ENCODE results near the gene PARVB. TPM values are rescaled to one million over a fixed set of nuclear protein-coding genes. Genes with fewer than 3 reads are reported as not detected.
"Not testable (repeated sequence)": the region's sequence is repeated elsewhere in the genome, so short reads cannot be mapped to it uniquely, and the experiment has no call there.

The PARVB gene
- total RNA-seq, 1 donor from 2014 or later: 94.6 TPM

GRCh38 chr22:44103735-44104480 is 79.8 kb downstream of the PARVB start:
- Histone ChIP-seq H3K27me3 (ENCODE audit: control insufficient read depth, insufficient read depth, low read length) (no peaks in the 10 kb centered on the region), H3K4me3 (ENCODE audit: low read depth, low read length) (no peak overlapping the region), H3K36me3 (ENCODE audit: control insufficient read depth, insufficient read depth, low read length) (no peaks in the 10 kb centered on the region)
- DNase-seq (ENCODE audit: low read depth): no peak
- TF ChIP-seq CTCF (IDR thresholded peaks at IDR 0.05; ENCODE audit: insufficient read depth, low read length, poor library complexity, severe bottlenecking): no peak

DNA sequence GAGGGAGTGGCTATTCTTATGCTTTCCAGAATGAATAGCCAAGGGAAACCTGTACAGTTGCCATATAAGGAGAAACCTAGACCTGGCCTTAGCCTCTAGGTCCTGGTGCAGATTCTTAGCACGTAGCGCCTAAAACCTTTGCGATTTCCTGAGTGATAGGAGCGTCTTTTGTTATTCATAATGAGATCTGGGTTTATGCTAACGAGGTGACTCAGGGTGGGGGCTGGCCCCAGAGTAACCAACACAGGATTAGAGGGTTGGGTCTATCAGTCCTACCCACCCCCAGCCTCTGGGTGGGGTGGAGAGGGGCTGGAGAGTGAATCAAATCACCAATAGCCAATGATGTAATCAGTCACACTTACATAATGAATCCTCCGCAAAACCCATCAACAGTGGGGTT is 83.2 kb downstream of the PARVB start:
- no peak for TF ChIP-seq CTCF (IDR thresholded peaks at IDR 0.05; ENCODE audit: insufficient read depth, low read length, poor library complexity, severe bottlenecking)
- no peak for DNase-seq (ENCODE audit: low read depth)
- H3K27me3 ChIP-seq (ENCODE audit: control insufficient read depth, insufficient read depth, low read length): no peaks in the 10 kb centered on the region

GRCh38 chr22:44108076-44108475 is 84.0 kb downstream of the PARVB start:
- no peak for DNase-seq (ENCODE audit: low read depth)
- H3K36me3 ChIP-seq (ENCODE audit: control insufficient read depth, insufficient read depth, low read length): no peaks in the 10 kb centered on the region
- no peaks in the 10 kb centered on the region for H3K27me3 ChIP-seq (ENCODE audit: control insufficient read depth, insufficient read depth, low read length)
- H3K4me3 ChIP-seq (ENCODE audit: low read depth, low read length): no peak overlapping the region
- TF ChIP-seq CTCF (IDR thresholded peaks at IDR 0.05; ENCODE audit: insufficient read depth, low read length, poor library complexity, severe bottlenecking): no peak

More for the DNA sequence above, 83.2 kb downstream of the PARVB start:
- Histone ChIP-seq H3K4me3 (ENCODE audit: low read depth, low read length) (no peak overlapping the region), H3K36me3 (ENCODE audit: control insufficient read depth, insufficient read depth, low read length) (no peaks in the 10 kb centered on the region)

GRCh38 chr22:44108806-44109385 is 84.8 kb downstream of the PARVB start:
- DNase-seq (ENCODE audit: low read depth): no peak
- Histone ChIP-seq H3K36me3 (ENCODE audit: control insufficient read depth, insufficient read depth, low read length) (no peaks in the 10 kb centered on the region), H3K4me3 (ENCODE audit: low read depth, low read length) (no peak overlapping the region), H3K27me3 (ENCODE audit: control insufficient read depth, insufficient read depth, low read length) (no peaks in the 10 kb centered on the region)
- TF ChIP-seq CTCF (IDR thresholded peaks at IDR 0.05; ENCODE audit: insufficient read depth, low read length, poor library complexity, severe bottlenecking): no peak

DNA sequence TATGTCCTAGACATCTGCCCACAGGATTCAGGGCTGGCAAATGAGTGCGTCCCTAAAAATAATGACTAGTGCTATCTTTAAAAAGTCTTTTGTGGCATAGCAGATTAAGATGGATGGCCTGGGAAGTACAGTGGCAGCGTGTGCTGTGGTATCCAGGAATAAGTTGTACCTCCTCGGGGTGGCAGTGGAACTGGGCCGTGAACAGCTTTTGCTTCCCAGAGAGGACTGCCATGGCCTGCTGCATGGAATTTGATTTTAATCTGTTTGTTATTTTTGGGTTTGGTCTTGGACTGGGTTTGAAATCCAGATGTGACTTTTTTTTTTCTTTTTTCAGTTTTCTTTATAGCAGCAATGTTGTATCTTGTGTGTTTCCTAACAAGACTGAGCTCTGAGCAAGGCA is 85.3 kb downstream of the PARVB start:
- H3K36me3 ChIP-seq (ENCODE audit: control insufficient read depth, insufficient read depth, low read length): no peaks in the 10 kb centered on the region
- no peak for TF ChIP-seq CTCF (IDR thresholded peaks at IDR 0.05; ENCODE audit: insufficient read depth, low read length, poor library complexity, severe bottlenecking)
- no peak overlapping the region for H3K4me3 ChIP-seq (ENCODE audit: low read depth, low read length)
- DNase-seq (ENCODE audit: low read depth): no peak
- no peaks in the 10 kb centered on the region for H3K27me3 ChIP-seq (ENCODE audit: control insufficient read depth, insufficient read depth, low read length)

DNA sequence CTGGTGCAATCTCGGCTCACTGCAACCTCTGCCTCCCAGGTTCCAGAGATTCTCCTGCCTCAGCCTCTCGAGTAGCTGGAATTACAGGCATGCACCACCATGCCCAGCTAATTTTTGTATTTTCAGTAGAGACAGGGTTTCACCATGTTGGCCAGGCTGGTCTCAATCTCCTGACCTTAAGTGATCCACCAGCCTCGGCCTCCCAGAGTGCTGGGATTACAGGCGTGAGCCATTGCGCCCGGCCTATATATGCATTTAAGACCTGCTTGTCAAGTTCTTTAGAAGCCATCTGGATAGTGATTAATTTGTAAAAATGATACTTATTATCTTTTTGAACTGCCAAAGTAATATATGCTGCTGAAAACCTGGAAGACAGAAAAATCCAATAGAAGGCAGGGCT is 86.6 kb downstream of the PARVB start:
- H3K4me3 ChIP-seq (ENCODE audit: low read depth, low read length); DNase-seq (ENCODE audit: low read depth); H3K36me3 ChIP-seq (ENCODE audit: control insufficient read depth, insufficient read depth, low read length); H3K27me3 ChIP-seq (ENCODE audit: control insufficient read depth, insufficient read depth, low read length): not testable (repeated sequence)
